Endothelial cell of umbilical vein (primary cell): ENCODE measurements around the gene E2F4.

Experiments used
- EZH2 ChIP-seq: IDR thresholded peaks from 2 replicates; pipeline ENCODE4 v1.6.1; 2012; ENCODE audit warnings: borderline replicate concordance, low read depth, mild to moderate bottlenecking, moderate library complexity, low read length, inconsistent platforms; ENCODE audit not compliant: severe bottlenecking
- FOS ChIP-seq: IDR thresholded peaks from 2 replicates; pipeline ENCODE4 v1.6.1; 2011; ENCODE audit warnings: mild to moderate bottlenecking, low read length, moderate library complexity, borderline replicate concordance; ENCODE audit not compliant: insufficient read depth
- GATA2 ChIP-seq: IDR thresholded peaks from 2 replicates; pipeline ENCODE4 v1.7.0; 2011; ENCODE audit warnings: low read depth, mild to moderate bottlenecking, moderate library complexity, mixed read lengths, low read length; ENCODE audit not compliant: insufficient read length, insufficient read depth
- MYC ChIP-seq: IDR thresholded peaks from one replicate; pipeline ENCODE4 v1.6.1; 2011; ENCODE audit warnings: mild to moderate bottlenecking, low read depth, low read length
- POLR2A ChIP-seq: IDR thresholded peaks from 2 replicates; pipeline ENCODE4 v1.6.1; 2012; ENCODE audit warnings: low read depth, mild to moderate bottlenecking, control low read depth, low read length
- POLR2AphosphoS5 ChIP-seq: IDR thresholded peaks from 2 replicates; pipeline ENCODE4 v1.6.1; 2012; ENCODE audit warnings: low read depth, mild to moderate bottlenecking, control low read depth, low read length, moderate library complexity; ENCODE audit not compliant: insufficient read depth
- TF ChIP-seq, protein P1 (sequence below), 2 donors: IDR thresholded peaks; 1 replicate in 1 of 2; 2 replicates in 1 of 2; pipeline ENCODE4 v1.5.1; 2011; ENCODE audit warnings: low read length in 2 of 2, mild to moderate bottlenecking in 2 of 2, moderate library complexity in 2 of 2, control low read depth in 1 of 2, inconsistent platforms in 1 of 2, low read depth in 1 of 2; ENCODE audit not compliant: insufficient read depth in 1 of 2; ENCODE audit errors: extremely low read depth in 1 of 2
- TF ChIP-seq, protein P2 (sequence below): IDR thresholded peaks from 2 replicates; pipeline ENCODE4 v1.6.1; 2011; ENCODE audit not compliant: insufficient read depth, insufficient read length

GRCh38 chr16:67228905-67229304 lies 37.0 kb downstream of the E2F4 start:
- TF ChIP-seq POLR2AphosphoS5 (no peak), EZH2 (no peak), POLR2A (no peak), FOS (no peak), GATA2 (no peak), MYC (no peak)
- TF ChIP-seq, protein P1, sequence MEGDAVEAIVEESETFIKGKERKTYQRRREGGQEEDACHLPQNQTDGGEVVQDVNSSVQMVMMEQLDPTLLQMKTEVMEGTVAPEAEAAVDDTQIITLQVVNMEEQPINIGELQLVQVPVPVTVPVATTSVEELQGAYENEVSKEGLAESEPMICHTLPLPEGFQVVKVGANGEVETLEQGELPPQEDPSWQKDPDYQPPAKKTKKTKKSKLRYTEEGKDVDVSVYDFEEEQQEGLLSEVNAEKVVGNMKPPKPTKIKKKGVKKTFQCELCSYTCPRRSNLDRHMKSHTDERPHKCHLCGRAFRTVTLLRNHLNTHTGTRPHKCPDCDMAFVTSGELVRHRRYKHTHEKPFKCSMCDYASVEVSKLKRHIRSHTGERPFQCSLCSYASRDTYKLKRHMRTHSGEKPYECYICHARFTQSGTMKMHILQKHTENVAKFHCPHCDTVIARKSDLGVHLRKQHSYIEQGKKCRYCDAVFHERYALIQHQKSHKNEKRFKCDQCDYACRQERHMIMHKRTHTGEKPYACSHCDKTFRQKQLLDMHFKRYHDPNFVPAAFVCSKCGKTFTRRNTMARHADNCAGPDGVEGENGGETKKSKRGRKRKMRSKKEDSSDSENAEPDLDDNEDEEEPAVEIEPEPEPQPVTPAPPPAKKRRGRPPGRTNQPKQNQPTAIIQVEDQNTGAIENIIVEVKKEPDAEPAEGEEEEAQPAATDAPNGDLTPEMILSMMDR (IDR thresholded peaks at IDR 0.05; ENCODE audit: extremely low read depth in 1 of 2, insufficient read depth in 1 of 2, low read depth in 1 of 2, low read length in 2 of 2), result no peak
- TF ChIP-seq, protein P2, sequence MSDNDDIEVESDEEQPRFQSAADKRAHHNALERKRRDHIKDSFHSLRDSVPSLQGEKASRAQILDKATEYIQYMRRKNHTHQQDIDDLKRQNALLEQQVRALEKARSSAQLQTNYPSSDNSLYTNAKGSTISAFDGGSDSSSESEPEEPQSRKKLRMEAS, result no peak
